Measurements from ENCODE around the gene FCHSD2. TPM values are rescaled to one million over a fixed set of nuclear protein-coding genes. Genes with fewer than 3 reads are reported as not detected.

The FCHSD2 gene
- total and polyA plus RNA-seq, 4 donors: 14.7 to 41.6 (median 32.6) TPM

- ATAC-seq (ENCODE audit: insufficient read depth, low FRiP score): no peak
- Histone ChIP-seq H3K9me3 (ENCODE audit: control insufficient read depth in 4 of 4, insufficient read depth in 3 of 4, low read length in 3 of 4) (no peaks in the 10 kb centered on the region), H3K36me3 (ENCODE audit: control insufficient read depth in 4 of 4, insufficient read depth in 4 of 4, low read length in 4 of 4) (no peaks in the 10 kb centered on the region), H3K27ac (ENCODE audit: low read depth in 1 of 2, low read length in 1 of 2) (peak overlapping the region; percentile 37 to 79), H3K4me3 (no peak overlapping the region), H3K9ac (ENCODE audit: insufficient read depth in 1 of 2, low read length in 2 of 2) (no peak overlapping the region), H3K4me1 (ENCODE audit: control insufficient read depth in 5 of 5, insufficient read depth in 5 of 5, low read length in 5 of 5) (peaks cover 0 to 16% (median 7%) of the 10 kb centered on the region in 5 donors), H3K27me3 (ENCODE audit: control insufficient read depth in 3 of 3, insufficient read depth in 3 of 3, low read length in 2 of 3) (no peaks in the 10 kb centered on the region)
- TF ChIP-seq, protein P1, sequence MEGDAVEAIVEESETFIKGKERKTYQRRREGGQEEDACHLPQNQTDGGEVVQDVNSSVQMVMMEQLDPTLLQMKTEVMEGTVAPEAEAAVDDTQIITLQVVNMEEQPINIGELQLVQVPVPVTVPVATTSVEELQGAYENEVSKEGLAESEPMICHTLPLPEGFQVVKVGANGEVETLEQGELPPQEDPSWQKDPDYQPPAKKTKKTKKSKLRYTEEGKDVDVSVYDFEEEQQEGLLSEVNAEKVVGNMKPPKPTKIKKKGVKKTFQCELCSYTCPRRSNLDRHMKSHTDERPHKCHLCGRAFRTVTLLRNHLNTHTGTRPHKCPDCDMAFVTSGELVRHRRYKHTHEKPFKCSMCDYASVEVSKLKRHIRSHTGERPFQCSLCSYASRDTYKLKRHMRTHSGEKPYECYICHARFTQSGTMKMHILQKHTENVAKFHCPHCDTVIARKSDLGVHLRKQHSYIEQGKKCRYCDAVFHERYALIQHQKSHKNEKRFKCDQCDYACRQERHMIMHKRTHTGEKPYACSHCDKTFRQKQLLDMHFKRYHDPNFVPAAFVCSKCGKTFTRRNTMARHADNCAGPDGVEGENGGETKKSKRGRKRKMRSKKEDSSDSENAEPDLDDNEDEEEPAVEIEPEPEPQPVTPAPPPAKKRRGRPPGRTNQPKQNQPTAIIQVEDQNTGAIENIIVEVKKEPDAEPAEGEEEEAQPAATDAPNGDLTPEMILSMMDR (IDR thresholded peaks at IDR 0.05; ENCODE audit: control extremely low read depth, extremely low read depth): no peak
- no peak for DNase-seq
- 76 to 77% methylated on average over 8 of the region's 8 CpGs for WGBS, 2 donors
These were observed 16.4 kb upstream of the FCHSD2 start for GRCh38 chr11:73158356-73159051.

- no peaks in the 10 kb centered on the region for H3K36me3 ChIP-seq (ENCODE audit: control insufficient read depth in 4 of 4, insufficient read depth in 4 of 4, low read length in 4 of 4)
- H3K4me3 ChIP-seq: no peak overlapping the region
- 25 to 44% methylated on average over 9 of the region's 9 CpGs for WGBS, 2 donors
- no peak overlapping the region for H3K9ac ChIP-seq (ENCODE audit: insufficient read depth in 1 of 2, low read length in 2 of 2)
- H3K27ac ChIP-seq (ENCODE audit: low read depth in 1 of 2, low read length in 1 of 2): peak overlapping the region; percentile 59 to 79
- ATAC-seq (ENCODE audit: insufficient read depth, low FRiP score) (no peak), DNase-seq (peak; percentile 44 to 77 (median 70))
- no peaks in the 10 kb centered on the region for H3K27me3 ChIP-seq (ENCODE audit: control insufficient read depth in 3 of 3, insufficient read depth in 3 of 3, low read length in 2 of 3)
- TF ChIP-seq, protein P1 (IDR thresholded peaks at IDR 0.05; ENCODE audit: control extremely low read depth, extremely low read depth): no peak
- peaks cover 0 to 16% (median 11%) of the 10 kb centered on the region in 5 donors for H3K4me1 ChIP-seq (ENCODE audit: control insufficient read depth in 5 of 5, insufficient read depth in 5 of 5, low read length in 5 of 5)
- H3K9me3 ChIP-seq (ENCODE audit: control insufficient read depth in 4 of 4, insufficient read depth in 3 of 4, low read length in 3 of 4): no peaks in the 10 kb centered on the region
These were observed 15.2 kb upstream of the FCHSD2 start for GRCh38 chr11:73157101-73158010.

DNA sequence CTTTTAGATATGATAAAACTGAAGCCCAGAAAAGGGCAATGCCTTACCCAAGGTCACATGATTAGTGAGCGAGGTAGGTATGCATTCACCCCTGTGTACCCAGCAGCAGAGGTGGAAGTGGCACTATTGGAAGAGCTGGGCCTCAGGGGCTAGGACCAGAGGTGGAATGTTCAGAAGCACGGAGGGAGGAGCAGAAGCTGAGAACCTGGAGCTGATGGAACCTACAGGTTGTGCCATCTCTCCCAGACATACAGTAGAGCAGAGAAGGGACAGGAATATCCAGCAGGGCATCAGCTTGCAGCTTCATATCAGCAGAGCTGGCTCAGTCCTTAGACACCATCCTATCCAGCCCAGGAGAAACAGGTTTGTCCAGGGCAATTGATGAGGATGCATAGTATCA lies 14.6 kb upstream of the FCHSD2 start:
- H3K36me3 ChIP-seq (ENCODE audit: control insufficient read depth in 4 of 4, insufficient read depth in 4 of 4, low read length in 4 of 4): no peaks in the 10 kb centered on the region
- WGBS, 2 donors: 92 to 97% methylated on average over 2 of the region's 2 CpGs
- DNase-seq (no peak), ATAC-seq (ENCODE audit: insufficient read depth, low FRiP score) (no peak)
- peak overlapping the region; percentile 59 to 79 for H3K27ac ChIP-seq (ENCODE audit: low read depth in 1 of 2, low read length in 1 of 2)
- H3K4me1 ChIP-seq (ENCODE audit: control insufficient read depth in 5 of 5, insufficient read depth in 5 of 5, low read length in 5 of 5): peaks cover 0 to 16% (median 11%) of the 10 kb centered on the region in 5 donors
- no peak overlapping the region for H3K4me3 ChIP-seq
- TF ChIP-seq, protein P1 (IDR thresholded peaks at IDR 0.05; ENCODE audit: control extremely low read depth, extremely low read depth): no peak
- H3K9me3 ChIP-seq (ENCODE audit: control insufficient read depth in 4 of 4, insufficient read depth in 3 of 4, low read length in 3 of 4): no peaks in the 10 kb centered on the region
- H3K27me3 ChIP-seq (ENCODE audit: control insufficient read depth in 3 of 3, insufficient read depth in 3 of 3, low read length in 2 of 3): no peaks in the 10 kb centered on the region
- H3K9ac ChIP-seq (ENCODE audit: insufficient read depth in 1 of 2, low read length in 2 of 2): no peak overlapping the region
